Measurements from ENCODE around the gene ZRSR2. TPM values are rescaled to one million over a fixed set of nuclear protein-coding genes. Genes with fewer than 3 reads are reported as not detected.

The ZRSR2 gene
- total and polyA plus RNA-seq, 10 of the 15 experiments (the other 5 are each of a cell fraction or from before 2014, with no cell fraction given) = 8.8 to 34.1 (median 15.6) TPM

DNA sequence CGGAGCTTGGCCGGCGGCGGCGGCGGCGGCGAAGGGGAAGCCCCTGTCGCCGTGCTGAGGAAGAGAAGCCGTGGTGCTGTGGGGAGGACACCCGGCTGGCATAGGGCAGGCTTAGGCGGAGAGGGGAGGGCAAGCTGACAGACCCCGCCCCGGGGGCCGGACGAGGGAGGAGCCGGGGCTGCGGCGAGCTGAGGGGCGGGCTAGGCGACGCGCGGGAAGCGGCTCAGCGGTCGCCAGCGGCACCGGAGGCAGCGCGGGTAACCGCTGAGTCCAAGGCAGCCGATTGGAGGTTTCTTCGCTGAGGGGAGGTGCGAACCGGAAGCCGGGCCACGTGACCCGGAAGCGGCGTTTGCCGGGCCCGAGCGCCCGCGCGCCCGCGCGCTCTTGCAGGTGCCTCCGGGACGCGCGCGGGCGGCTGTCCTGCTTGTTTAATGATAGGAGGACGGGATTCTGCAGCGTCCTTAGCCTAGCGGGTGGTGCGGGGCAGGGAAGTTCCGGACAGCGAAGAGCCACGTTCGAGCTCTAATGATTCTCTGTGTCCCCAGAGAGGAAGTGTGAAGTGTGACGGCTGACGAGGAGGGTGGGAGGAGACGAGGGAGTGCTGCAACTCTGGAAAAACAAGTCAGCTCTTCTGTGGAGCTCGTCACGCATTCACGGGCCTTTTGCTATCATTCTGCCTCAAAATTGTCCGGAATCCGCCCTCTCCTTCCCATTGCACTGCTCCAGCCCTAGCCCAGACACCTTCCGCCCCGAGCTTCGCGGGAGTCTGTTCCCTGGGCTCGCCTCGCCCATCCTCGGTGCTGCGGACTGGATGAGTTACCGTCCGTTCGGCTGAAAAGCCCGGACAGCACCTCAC lies 64.7 kb downstream of the ZRSR2 start, which contains the start of gene AP1S2 (continued):
- TF ChIP-seq GABPA (IDR thresholded peaks at IDR 0.05; ENCODE audit: low read depth) = 0 out of 2 replicates have a peak, but pooled peaks have one; percentile 59
- no peak for TF ChIP-seq SMAD1 (IDR thresholded peaks at IDR 0.05; ENCODE audit: low read depth, partially characterized antibody)
- TF ChIP-seq HDGF (IDR thresholded peaks at IDR 0.05) = 0 out of 2 replicates have a peak, but pooled peaks have one; percentile 43
- no peak for TF ChIP-seq ZNF687 (IDR thresholded peaks at IDR 0.05)
- TF ChIP-seq ETV6 (conservative IDR thresholded peaks at IDR 0.05 in 1 of 2, IDR thresholded peaks at IDR 0.05 in 1 of 2; ENCODE audit: borderline replicate concordance in 1 of 2, low read depth in 1 of 2) = peak in 1 of 2 experiments; percentile 81; a peak in 1 of 4 replicates
- peak; percentile 14; the same call in 1 of the 2 replicates for TF ChIP-seq YY1 (IDR thresholded peaks at IDR 0.05; ENCODE audit: low read depth, low read length)
- TF ChIP-seq, protein P1, sequence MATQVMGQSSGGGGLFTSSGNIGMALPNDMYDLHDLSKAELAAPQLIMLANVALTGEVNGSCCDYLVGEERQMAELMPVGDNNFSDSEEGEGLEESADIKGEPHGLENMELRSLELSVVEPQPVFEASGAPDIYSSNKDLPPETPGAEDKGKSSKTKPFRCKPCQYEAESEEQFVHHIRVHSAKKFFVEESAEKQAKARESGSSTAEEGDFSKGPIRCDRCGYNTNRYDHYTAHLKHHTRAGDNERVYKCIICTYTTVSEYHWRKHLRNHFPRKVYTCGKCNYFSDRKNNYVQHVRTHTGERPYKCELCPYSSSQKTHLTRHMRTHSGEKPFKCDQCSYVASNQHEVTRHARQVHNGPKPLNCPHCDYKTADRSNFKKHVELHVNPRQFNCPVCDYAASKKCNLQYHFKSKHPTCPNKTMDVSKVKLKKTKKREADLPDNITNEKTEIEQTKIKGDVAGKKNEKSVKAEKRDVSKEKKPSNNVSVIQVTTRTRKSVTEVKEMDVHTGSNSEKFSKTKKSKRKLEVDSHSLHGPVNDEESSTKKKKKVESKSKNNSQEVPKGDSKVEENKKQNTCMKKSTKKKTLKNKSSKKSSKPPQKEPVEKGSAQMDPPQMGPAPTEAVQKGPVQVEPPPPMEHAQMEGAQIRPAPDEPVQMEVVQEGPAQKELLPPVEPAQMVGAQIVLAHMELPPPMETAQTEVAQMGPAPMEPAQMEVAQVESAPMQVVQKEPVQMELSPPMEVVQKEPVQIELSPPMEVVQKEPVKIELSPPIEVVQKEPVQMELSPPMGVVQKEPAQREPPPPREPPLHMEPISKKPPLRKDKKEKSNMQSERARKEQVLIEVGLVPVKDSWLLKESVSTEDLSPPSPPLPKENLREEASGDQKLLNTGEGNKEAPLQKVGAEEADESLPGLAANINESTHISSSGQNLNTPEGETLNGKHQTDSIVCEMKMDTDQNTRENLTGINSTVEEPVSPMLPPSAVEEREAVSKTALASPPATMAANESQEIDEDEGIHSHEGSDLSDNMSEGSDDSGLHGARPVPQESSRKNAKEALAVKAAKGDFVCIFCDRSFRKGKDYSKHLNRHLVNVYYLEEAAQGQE (IDR thresholded peaks at IDR 0.05; ENCODE audit: low read depth, low read length) = peak; percentile 38; the same call in 1 of the 2 replicates
- TF ChIP-seq SMC3 (IDR thresholded peaks at IDR 0.05; ENCODE audit: borderline replicate concordance, low read length) = no peak
- TF ChIP-seq DPF2 (IDR thresholded peaks at IDR 0.05) = peak; percentile 47; the same call in 1 of the 2 replicates
- peak; percentile 85; the same call in 1 of the 2 replicates for TF ChIP-seq NFYB (IDR thresholded peaks at IDR 0.05; ENCODE audit: insufficient read depth, low read depth, low read length)
- no peak for TF ChIP-seq SUPT20H (IDR thresholded peaks at IDR 0.05; ENCODE audit: borderline replicate concordance, control insufficient read depth, low read depth, low read length)
- TF ChIP-seq, protein P2, sequence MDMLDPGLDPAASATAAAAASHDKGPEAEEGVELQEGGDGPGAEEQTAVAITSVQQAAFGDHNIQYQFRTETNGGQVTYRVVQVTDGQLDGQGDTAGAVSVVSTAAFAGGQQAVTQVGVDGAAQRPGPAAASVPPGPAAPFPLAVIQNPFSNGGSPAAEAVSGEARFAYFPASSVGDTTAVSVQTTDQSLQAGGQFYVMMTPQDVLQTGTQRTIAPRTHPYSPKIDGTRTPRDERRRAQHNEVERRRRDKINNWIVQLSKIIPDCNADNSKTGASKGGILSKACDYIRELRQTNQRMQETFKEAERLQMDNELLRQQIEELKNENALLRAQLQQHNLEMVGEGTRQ (IDR thresholded peaks at IDR 0.05; ENCODE audit: borderline replicate concordance, low read depth, low read length) = peak; percentile 89
- no peak for TF ChIP-seq NR2C1 (IDR thresholded peaks at IDR 0.05)
- no peak for TF ChIP-seq ZBTB4 (CRISPR knock-in tag; IDR thresholded peaks at IDR 0.05)
- no peak for TF ChIP-seq TBL1XR1 (IDR thresholded peaks at IDR 0.05; ENCODE audit: low read depth, low read length)
- no peak for TF ChIP-seq MYB (IDR thresholded peaks at IDR 0.05; ENCODE audit: borderline replicate concordance, low read depth, low read length)
